ENCODE results near the gene C7orf57.
A peak's percentile ranks its signal among the peaks of the same experiment; 100 is the strongest.

The C7orf57 gene

GRCh38 chr7:48048113-48048512 is 12.8 kb downstream of the C7orf57 start:
- H3K4me3 ChIP-seq (ENCODE audit: low read length in 2 of 2) = no peak overlapping the region
- no peak overlapping the region for H3K9ac ChIP-seq (ENCODE audit: low read depth in 1 of 2, low read length in 2 of 2)
- no peak overlapping the region for H3K27ac ChIP-seq (ENCODE audit: low read depth in 2 of 2, low read length in 2 of 2)
- no peaks in the 10 kb centered on the region for H3K9me3 ChIP-seq (ENCODE audit: control insufficient read depth in 2 of 2, low read length in 2 of 2)
- no peaks in the 10 kb centered on the region for H3K36me3 ChIP-seq (ENCODE audit: control insufficient read depth in 2 of 2, insufficient read depth in 2 of 2, low read length in 2 of 2)
- H3K27me3 ChIP-seq (ENCODE audit: control insufficient read depth in 2 of 2, insufficient read depth in 2 of 2, low read length in 2 of 2) = no peaks in the 10 kb centered on the region
- H3K4me1 ChIP-seq (ENCODE audit: control insufficient read depth in 2 of 2, insufficient read depth in 2 of 2, low read length in 2 of 2) = no peaks in the 10 kb centered on the region

DNA sequence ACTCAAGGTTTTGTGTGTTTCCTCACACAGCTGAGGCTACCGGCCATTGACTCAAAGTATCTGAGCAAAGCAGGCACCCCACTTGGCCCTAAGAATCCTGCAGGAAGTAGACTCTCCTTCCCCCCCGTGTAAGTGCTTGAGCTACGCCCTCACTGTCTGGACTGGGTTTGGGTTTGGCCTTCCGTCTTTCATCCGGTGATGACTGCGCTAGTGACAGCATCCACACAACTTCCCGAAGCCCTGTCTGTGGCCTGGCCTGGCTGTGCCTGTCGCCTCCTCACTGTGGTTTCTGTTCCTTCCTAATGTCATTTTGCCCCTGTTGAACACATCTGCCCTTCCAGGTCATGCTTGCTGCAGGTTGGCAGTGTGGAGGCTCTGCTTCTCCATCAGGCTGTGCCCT is 14.5 kb downstream of the C7orf57 start:
- Histone ChIP-seq H3K4me1 (ENCODE audit: control insufficient read depth in 2 of 2, insufficient read depth in 2 of 2, low read length in 2 of 2) (no peaks in the 10 kb centered on the region), H3K27ac (ENCODE audit: low read depth in 2 of 2, low read length in 2 of 2) (no peak overlapping the region), H3K4me3 (ENCODE audit: low read length in 2 of 2) (no peak overlapping the region), H3K9ac (ENCODE audit: low read depth in 1 of 2, low read length in 2 of 2) (no peak overlapping the region), H3K36me3 (ENCODE audit: control insufficient read depth in 2 of 2, insufficient read depth in 2 of 2, low read length in 2 of 2) (no peaks in the 10 kb centered on the region), H3K9me3 (ENCODE audit: control insufficient read depth in 2 of 2, low read length in 2 of 2) (no peaks in the 10 kb centered on the region), H3K27me3 (ENCODE audit: control insufficient read depth in 2 of 2, insufficient read depth in 2 of 2, low read length in 2 of 2) (no peaks in the 10 kb centered on the region)

DNA sequence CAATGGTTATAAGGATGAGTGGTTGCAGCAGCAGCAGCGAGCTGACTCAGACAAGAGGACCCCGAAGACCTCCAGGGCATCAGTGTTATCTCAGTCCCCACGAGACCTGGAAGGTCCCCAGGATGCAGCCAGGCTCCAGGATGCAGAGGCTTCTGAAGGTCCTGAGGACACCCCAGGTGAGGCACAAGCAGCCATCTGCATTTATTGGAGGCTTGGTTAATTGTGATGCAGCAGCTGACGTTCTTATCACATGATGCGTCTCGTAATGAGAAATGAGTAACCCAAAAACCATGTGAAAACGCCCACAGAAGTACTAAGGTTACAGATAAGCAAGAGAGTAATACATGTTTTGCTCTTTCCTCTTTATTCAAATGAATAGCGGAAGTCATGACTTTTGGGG is 17.4 kb downstream of the C7orf57 start:
- H3K27me3 ChIP-seq (ENCODE audit: control insufficient read depth in 2 of 2, insufficient read depth in 2 of 2, low read length in 2 of 2) = no peaks in the 10 kb centered on the region
- no peaks in the 10 kb centered on the region for H3K4me1 ChIP-seq (ENCODE audit: control insufficient read depth in 2 of 2, insufficient read depth in 2 of 2, low read length in 2 of 2)
- no peaks in the 10 kb centered on the region for H3K36me3 ChIP-seq (ENCODE audit: control insufficient read depth in 2 of 2, insufficient read depth in 2 of 2, low read length in 2 of 2)
- no peaks in the 10 kb centered on the region for H3K9me3 ChIP-seq (ENCODE audit: control insufficient read depth in 2 of 2, low read length in 2 of 2)
- H3K27ac ChIP-seq (ENCODE audit: low read depth in 2 of 2, low read length in 2 of 2) = no peak overlapping the region
- H3K4me3 ChIP-seq (ENCODE audit: low read length in 2 of 2) = no peak overlapping the region
- H3K9ac ChIP-seq (ENCODE audit: low read depth in 1 of 2, low read length in 2 of 2) = no peak overlapping the region

GRCh38 chr7:48053736-48054135 is 18.4 kb downstream of the C7orf57 start:
- H3K27me3 ChIP-seq (ENCODE audit: control insufficient read depth in 2 of 2, insufficient read depth in 2 of 2, low read length in 2 of 2) = no peaks in the 10 kb centered on the region
- no peaks in the 10 kb centered on the region for H3K9me3 ChIP-seq (ENCODE audit: control insufficient read depth in 2 of 2, low read length in 2 of 2)
- H3K27ac ChIP-seq (ENCODE audit: low read depth in 2 of 2, low read length in 2 of 2) = no peak overlapping the region
- no peaks in the 10 kb centered on the region for H3K36me3 ChIP-seq (ENCODE audit: control insufficient read depth in 2 of 2, insufficient read depth in 2 of 2, low read length in 2 of 2)
- no peak overlapping the region for H3K4me3 ChIP-seq (ENCODE audit: low read length in 2 of 2)
- H3K4me1 ChIP-seq (ENCODE audit: control insufficient read depth in 2 of 2, insufficient read depth in 2 of 2, low read length in 2 of 2) = no peaks in the 10 kb centered on the region
- H3K9ac ChIP-seq (ENCODE audit: low read depth in 1 of 2, low read length in 2 of 2) = no peak overlapping the region

DNA sequence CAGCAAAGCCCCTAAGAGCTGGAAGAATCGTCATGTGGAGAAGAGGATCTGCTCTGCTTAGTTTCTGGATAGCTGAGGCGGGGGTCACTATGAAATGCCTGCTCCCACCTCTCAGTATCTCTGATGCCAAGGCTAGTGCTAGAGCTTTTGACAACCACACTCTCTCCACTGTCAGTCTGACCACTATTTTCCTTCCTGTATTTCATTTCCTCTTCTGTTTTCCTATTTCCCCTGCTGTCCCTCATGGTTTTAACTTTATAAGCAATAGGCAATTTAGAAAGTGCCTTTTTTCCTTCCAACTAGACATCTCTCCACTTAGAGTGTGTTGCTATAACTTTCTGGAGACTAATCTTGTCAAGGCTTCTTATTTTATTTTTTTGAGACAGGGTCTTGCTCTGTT is 23.6 kb downstream of the C7orf57 start:
- Histone ChIP-seq H3K9me3 (ENCODE audit: control insufficient read depth in 2 of 2, low read length in 2 of 2) (no peaks in the 10 kb centered on the region), H3K4me3 (ENCODE audit: low read length in 2 of 2) (no peak overlapping the region), H3K27me3 (ENCODE audit: control insufficient read depth in 2 of 2, insufficient read depth in 2 of 2, low read length in 2 of 2) (no peaks in the 10 kb centered on the region), H3K4me1 (ENCODE audit: control insufficient read depth in 2 of 2, insufficient read depth in 2 of 2, low read length in 2 of 2) (no peaks in the 10 kb centered on the region), H3K9ac (ENCODE audit: low read depth in 1 of 2, low read length in 2 of 2) (no peak overlapping the region), H3K36me3 (ENCODE audit: control insufficient read depth in 2 of 2, insufficient read depth in 2 of 2, low read length in 2 of 2) (no peaks in the 10 kb centered on the region), H3K27ac (ENCODE audit: low read depth in 2 of 2, low read length in 2 of 2) (no peak overlapping the region)

- Histone ChIP-seq H3K4me1 (ENCODE audit: control insufficient read depth in 2 of 2, insufficient read depth in 2 of 2, low read length in 2 of 2) (no peaks in the 10 kb centered on the region), H3K27ac (ENCODE audit: low read depth in 2 of 2, low read length in 2 of 2) (no peak overlapping the region), H3K9me3 (ENCODE audit: control insufficient read depth in 2 of 2, low read length in 2 of 2) (no peaks in the 10 kb centered on the region), H3K4me3 (ENCODE audit: low read length in 2 of 2) (no peak overlapping the region), H3K9ac (ENCODE audit: low read depth in 1 of 2, low read length in 2 of 2) (no peak overlapping the region), H3K27me3 (ENCODE audit: control insufficient read depth in 2 of 2, insufficient read depth in 2 of 2, low read length in 2 of 2) (no peaks in the 10 kb centered on the region), H3K36me3 (ENCODE audit: control insufficient read depth in 2 of 2, insufficient read depth in 2 of 2, low read length in 2 of 2) (no peaks in the 10 kb centered on the region)
Measured at GRCh38 chr7:48059706-48060105, 24.4 kb downstream of the C7orf57 start.

DNA sequence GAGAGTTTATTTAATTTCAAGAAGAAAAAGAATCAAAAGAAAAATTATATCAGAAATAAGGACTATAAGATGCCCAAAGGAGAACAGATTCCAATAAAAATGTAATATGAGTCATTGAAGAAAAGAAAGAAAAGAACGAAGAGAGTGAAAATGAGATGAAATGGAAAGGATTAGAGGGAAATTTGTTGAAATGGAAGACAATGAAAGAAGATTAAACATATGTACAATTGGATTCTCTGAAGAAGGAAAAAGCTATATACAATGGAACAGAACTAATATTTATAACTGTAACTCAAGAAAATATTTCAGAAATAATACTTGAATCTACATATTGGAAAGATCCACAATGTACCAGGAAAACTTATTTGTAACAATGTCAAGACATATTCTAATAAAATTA is 28.6 kb downstream of the C7orf57 start:
- no peak overlapping the region for H3K9ac ChIP-seq (ENCODE audit: low read depth in 1 of 2, low read length in 2 of 2)
- H3K4me3 ChIP-seq (ENCODE audit: low read length in 2 of 2) = no peak overlapping the region
- H3K36me3 ChIP-seq (ENCODE audit: control insufficient read depth in 2 of 2, insufficient read depth in 2 of 2, low read length in 2 of 2) = no peaks in the 10 kb centered on the region
- no peak overlapping the region for H3K27ac ChIP-seq (ENCODE audit: low read depth in 2 of 2, low read length in 2 of 2)
- no peaks in the 10 kb centered on the region for H3K4me1 ChIP-seq (ENCODE audit: control insufficient read depth in 2 of 2, insufficient read depth in 2 of 2, low read length in 2 of 2)
- no peaks in the 10 kb centered on the region for H3K27me3 ChIP-seq (ENCODE audit: control insufficient read depth in 2 of 2, insufficient read depth in 2 of 2, low read length in 2 of 2)
- no peaks in the 10 kb centered on the region for H3K9me3 ChIP-seq (ENCODE audit: control insufficient read depth in 2 of 2, low read length in 2 of 2)

GRCh38 chr7:48067475-48067874 is 32.1 kb downstream of the C7orf57 start:
- Histone ChIP-seq H3K9me3 (ENCODE audit: control insufficient read depth in 2 of 2, low read length in 2 of 2) (no peaks in the 10 kb centered on the region), H3K4me1 (ENCODE audit: control insufficient read depth in 2 of 2, insufficient read depth in 2 of 2, low read length in 2 of 2) (no peaks in the 10 kb centered on the region), H3K4me3 (ENCODE audit: low read length in 2 of 2) (no peak overlapping the region), H3K36me3 (ENCODE audit: control insufficient read depth in 2 of 2, insufficient read depth in 2 of 2, low read length in 2 of 2) (no peaks in the 10 kb centered on the region), H3K27me3 (ENCODE audit: control insufficient read depth in 2 of 2, insufficient read depth in 2 of 2, low read length in 2 of 2) (no peaks in the 10 kb centered on the region), H3K9ac (ENCODE audit: low read depth in 1 of 2, low read length in 2 of 2) (no peak overlapping the region), H3K27ac (ENCODE audit: low read depth in 2 of 2, low read length in 2 of 2) (no peak overlapping the region)

DNA sequence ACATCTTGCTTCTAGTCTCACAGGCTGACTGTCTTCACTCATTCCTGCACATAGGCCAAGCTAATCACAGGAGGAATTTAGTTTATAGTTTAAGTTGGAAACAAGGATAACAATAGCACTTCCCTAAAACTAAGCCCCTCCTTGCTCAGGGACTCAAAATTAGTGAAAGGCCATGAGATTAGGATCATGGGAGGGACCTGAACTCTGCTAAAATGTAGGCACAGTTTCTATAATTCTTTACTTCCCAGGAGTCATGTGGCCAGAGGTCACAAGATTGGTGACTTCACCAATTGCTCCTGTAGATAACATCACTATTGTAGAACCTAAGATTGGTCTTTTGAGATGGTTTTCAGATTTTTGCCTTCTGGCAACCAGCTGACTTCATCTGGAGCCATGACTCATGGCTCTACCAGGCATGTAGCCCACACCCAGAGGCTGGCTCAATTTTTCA is 38.9 kb downstream of the C7orf57 start:
- Histone ChIP-seq H3K27me3 (ENCODE audit: control insufficient read depth in 2 of 2, insufficient read depth in 2 of 2, low read length in 2 of 2) (no peaks in the 10 kb centered on the region), H3K4me3 (ENCODE audit: low read length in 2 of 2) (no peak overlapping the region), H3K9me3 (ENCODE audit: control insufficient read depth in 2 of 2, low read length in 2 of 2) (no peaks in the 10 kb centered on the region), H3K9ac (ENCODE audit: low read depth in 1 of 2, low read length in 2 of 2) (no peak overlapping the region), H3K27ac (ENCODE audit: low read depth in 2 of 2, low read length in 2 of 2) (no peak overlapping the region), H3K4me1 (ENCODE audit: control insufficient read depth in 2 of 2, insufficient read depth in 2 of 2, low read length in 2 of 2) (peaks cover 5% of the 10 kb centered on the region in 2 donors), H3K36me3 (ENCODE audit: control insufficient read depth in 2 of 2, insufficient read depth in 2 of 2, low read length in 2 of 2) (no peaks in the 10 kb centered on the region)

DNA sequence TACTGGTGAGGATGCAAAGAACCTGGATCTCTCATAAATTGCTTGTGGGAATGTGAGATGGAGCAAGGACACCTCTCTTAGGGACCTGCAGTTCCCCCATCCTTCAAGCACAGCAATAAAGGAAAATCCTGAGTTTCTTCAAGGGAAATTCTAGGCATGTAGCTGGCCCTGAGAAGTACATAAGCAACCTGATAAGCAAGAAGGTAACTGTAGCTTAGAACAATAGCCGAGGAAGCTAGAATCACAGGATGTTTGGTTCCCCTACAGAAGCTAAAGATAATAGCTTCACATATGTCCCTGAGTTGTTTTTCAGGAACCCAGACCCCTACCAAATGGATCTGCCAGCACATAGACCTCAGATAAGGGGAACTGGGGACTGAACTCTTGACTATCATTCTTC is 42.1 kb downstream of the C7orf57 start:
- H3K27ac ChIP-seq (ENCODE audit: low read depth in 2 of 2, low read length in 2 of 2) = no peak overlapping the region
- no peak overlapping the region for H3K9ac ChIP-seq (ENCODE audit: low read depth in 1 of 2, low read length in 2 of 2)
- H3K27me3 ChIP-seq (ENCODE audit: control insufficient read depth in 2 of 2, insufficient read depth in 2 of 2, low read length in 2 of 2) = no peaks in the 10 kb centered on the region
- H3K9me3 ChIP-seq (ENCODE audit: control insufficient read depth in 2 of 2, low read length in 2 of 2) = no peaks in the 10 kb centered on the region
- no peaks in the 10 kb centered on the region for H3K36me3 ChIP-seq (ENCODE audit: control insufficient read depth in 2 of 2, insufficient read depth in 2 of 2, low read length in 2 of 2)
- no peak overlapping the region for H3K4me3 ChIP-seq (ENCODE audit: low read length in 2 of 2)
- H3K4me1 ChIP-seq (ENCODE audit: control insufficient read depth in 2 of 2, insufficient read depth in 2 of 2, low read length in 2 of 2) = peaks cover 5 to 10% of the 10 kb centered on the region in 2 donors

- Histone ChIP-seq H3K27ac (ENCODE audit: low read depth in 2 of 2, low read length in 2 of 2) (peak overlapping the region; percentile 58 to 76), H3K27me3 (ENCODE audit: control insufficient read depth in 2 of 2, insufficient read depth in 2 of 2, low read length in 2 of 2) (no peaks in the 10 kb centered on the region), H3K4me1 (ENCODE audit: control insufficient read depth in 2 of 2, insufficient read depth in 2 of 2, low read length in 2 of 2) (peaks cover 10% of the 10 kb centered on the region in 2 donors), H3K4me3 (ENCODE audit: low read length in 2 of 2) (no peak overlapping the region), H3K9me3 (ENCODE audit: control insufficient read depth in 2 of 2, low read length in 2 of 2) (no peaks in the 10 kb centered on the region), H3K9ac (ENCODE audit: low read depth in 1 of 2, low read length in 2 of 2) (no peak overlapping the region), H3K36me3 (ENCODE audit: control insufficient read depth in 2 of 2, insufficient read depth in 2 of 2, low read length in 2 of 2) (no peaks in the 10 kb centered on the region)
Measured at GRCh38 chr7:48078470-48078869, 43.1 kb downstream of the C7orf57 start.

Measured in mucosa of rectum (tissue), 2 donors.